Measurements from ENCODE around the gene ACVR1.
A peak's percentile ranks its signal among the peaks of the same experiment; 100 is the strongest.

ACVR1 gene

DNA sequence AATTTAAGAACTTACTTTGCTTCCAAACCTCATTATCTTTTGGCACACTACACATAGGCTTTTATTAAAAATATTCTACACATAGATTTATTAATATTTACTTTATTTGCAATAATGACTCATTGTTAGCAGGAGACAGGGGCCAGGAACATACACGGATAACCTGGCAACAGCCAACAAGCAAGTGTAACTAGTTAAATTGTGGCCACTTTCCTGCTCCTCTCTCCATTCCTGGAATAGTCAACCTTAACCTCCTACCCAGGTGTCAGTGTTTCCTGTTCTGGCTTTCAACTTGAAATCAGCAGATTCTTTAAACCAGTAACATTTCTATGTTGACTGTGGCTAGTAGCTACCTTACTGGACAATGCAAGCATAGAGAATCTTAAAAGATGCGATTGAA, 26.5 kb downstream of the ACVR1 start:
- DNase-seq (ENCODE audit: low read depth), result no peak
- TF ChIP-seq, protein P1, sequence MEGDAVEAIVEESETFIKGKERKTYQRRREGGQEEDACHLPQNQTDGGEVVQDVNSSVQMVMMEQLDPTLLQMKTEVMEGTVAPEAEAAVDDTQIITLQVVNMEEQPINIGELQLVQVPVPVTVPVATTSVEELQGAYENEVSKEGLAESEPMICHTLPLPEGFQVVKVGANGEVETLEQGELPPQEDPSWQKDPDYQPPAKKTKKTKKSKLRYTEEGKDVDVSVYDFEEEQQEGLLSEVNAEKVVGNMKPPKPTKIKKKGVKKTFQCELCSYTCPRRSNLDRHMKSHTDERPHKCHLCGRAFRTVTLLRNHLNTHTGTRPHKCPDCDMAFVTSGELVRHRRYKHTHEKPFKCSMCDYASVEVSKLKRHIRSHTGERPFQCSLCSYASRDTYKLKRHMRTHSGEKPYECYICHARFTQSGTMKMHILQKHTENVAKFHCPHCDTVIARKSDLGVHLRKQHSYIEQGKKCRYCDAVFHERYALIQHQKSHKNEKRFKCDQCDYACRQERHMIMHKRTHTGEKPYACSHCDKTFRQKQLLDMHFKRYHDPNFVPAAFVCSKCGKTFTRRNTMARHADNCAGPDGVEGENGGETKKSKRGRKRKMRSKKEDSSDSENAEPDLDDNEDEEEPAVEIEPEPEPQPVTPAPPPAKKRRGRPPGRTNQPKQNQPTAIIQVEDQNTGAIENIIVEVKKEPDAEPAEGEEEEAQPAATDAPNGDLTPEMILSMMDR (conservative IDR thresholded peaks at IDR 0.05; ENCODE audit: control insufficient read depth, insufficient read depth, low read depth, low read length), result no peak
- no peak overlapping the region for H3K4me3 ChIP-seq (ENCODE audit: control insufficient read depth, low read depth, low read length)

DNA sequence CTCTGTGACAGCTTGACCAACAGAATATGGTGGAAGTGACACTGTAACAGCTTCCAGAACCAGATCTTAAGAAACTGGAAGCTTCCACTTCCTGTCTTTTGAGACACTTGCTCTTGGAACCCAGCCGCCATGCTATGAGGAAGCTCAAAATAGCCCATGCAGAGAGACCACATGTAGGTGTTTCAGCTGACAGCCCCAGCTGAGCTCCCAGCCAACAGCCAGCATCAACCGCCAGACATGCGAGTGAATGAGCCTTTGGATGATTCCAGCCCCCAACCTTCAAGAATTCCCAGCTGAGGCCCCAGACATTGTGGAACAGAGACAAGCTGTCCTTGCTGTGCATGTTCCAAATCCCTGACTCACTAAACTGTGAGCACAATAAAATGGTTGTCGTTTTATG, 27.9 kb downstream of the ACVR1 start:
- TF ChIP-seq, protein P1 (conservative IDR thresholded peaks at IDR 0.05; ENCODE audit: control insufficient read depth, insufficient read depth, low read depth, low read length), result no peak
- DNase-seq (ENCODE audit: low read depth), result no peak
- no peak overlapping the region for H3K4me3 ChIP-seq (ENCODE audit: control insufficient read depth, low read depth, low read length)

DNA sequence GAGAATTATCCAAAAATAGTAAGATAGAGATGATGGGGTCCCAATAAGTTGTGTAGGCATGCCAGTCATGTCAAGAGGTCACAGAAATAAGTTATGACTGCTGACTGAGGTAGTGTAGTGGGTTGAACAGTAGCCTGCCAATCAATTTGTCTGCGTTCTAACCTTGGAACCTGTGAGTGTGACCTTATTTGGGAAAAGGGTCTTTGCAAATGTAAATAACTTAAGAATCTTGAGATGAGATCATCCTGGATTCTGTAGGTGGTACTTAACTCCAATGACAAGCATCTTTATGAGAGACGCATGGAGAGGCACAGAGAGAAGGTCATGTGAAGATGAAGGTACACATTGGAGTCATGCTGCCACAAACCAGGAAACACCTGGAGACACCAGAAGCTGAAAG, 31.0 kb downstream of the ACVR1 start:
- DNase-seq (ENCODE audit: low read depth), result no peak
- no peak overlapping the region for H3K4me3 ChIP-seq (ENCODE audit: control insufficient read depth, low read depth, low read length)
- TF ChIP-seq, protein P1 (conservative IDR thresholded peaks at IDR 0.05; ENCODE audit: control insufficient read depth, insufficient read depth, low read depth, low read length), result no peak

DNA sequence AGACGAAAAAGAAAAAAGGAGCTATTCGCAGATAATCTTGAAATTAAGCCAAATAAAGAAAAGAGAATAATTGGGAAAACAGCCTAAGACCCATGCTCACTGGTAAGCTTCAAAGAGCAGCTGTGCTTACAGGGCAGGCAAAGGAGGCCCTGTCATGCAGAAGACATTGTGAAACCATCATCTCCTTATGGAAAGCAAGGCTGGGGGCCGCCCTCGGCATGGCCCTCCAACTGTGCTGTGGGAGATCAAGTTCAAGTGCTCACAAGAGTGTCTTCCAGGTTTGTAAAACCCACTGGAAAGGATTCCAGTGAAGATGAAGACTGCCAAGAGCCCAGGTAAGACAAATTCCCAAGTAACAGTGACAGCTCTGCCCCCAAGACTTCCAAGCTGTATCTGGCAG, 32.2 kb downstream of the ACVR1 start:
- no peak for DNase-seq (ENCODE audit: low read depth)
- TF ChIP-seq, protein P1 (conservative IDR thresholded peaks at IDR 0.05; ENCODE audit: control insufficient read depth, insufficient read depth, low read depth, low read length), result no peak
- H3K4me3 ChIP-seq (ENCODE audit: control insufficient read depth, low read depth, low read length), result no peak overlapping the region

GRCh38 chr2:157843081-157843480, 33.0 kb downstream of the ACVR1 start:
- no peak overlapping the region for H3K4me3 ChIP-seq (ENCODE audit: control insufficient read depth, low read depth, low read length)
- TF ChIP-seq, protein P1 (conservative IDR thresholded peaks at IDR 0.05; ENCODE audit: control insufficient read depth, insufficient read depth, low read depth, low read length), result no peak
- no peak for DNase-seq (ENCODE audit: low read depth)

- H3K4me3 ChIP-seq (ENCODE audit: control insufficient read depth, low read depth, low read length), result no peak overlapping the region
- TF ChIP-seq, protein P1 (conservative IDR thresholded peaks at IDR 0.05; ENCODE audit: control insufficient read depth, insufficient read depth, low read depth, low read length), result no peak
Observed at GRCh38 chr2:157842106-157842879, 33.8 kb downstream of the ACVR1 start.

More at GRCh38 chr2:157842106-157842879, 33.8 kb downstream of the ACVR1 start:
- DNase-seq (ENCODE audit: low read depth), result peak; percentile 24

All from fibroblast of mammary gland (primary cell).